Liver (tissue), 9 donors: Measurements from ENCODE around the gene TMTC2. TPM values are rescaled to one million over a fixed set of nuclear protein-coding genes. Genes with fewer than 3 reads are reported as not detected.
"Not testable (repeated sequence)": the region's sequence is repeated elsewhere in the genome, so short reads cannot be mapped to it uniquely, and the experiment has no call there.

Experiments
- DNase-seq: peaks from one replicate; pipeline ENCODE4 v3.0.0-alpha.2; 2017; ENCODE audit warnings: low spot score
- H3K27ac ChIP-seq, 2 donors: one replicate each; pipeline ENCODE4 v1.7.0; 2013; ENCODE audit warnings: inconsistent platforms in 2 of 2, low read length in 2 of 2, control low read depth in 1 of 2, low read depth in 1 of 2, mild to moderate bottlenecking in 1 of 2
- H3K27me3 ChIP-seq, 4 donors: one replicate each; pipeline versions ENCODE4 v1.6.1 to v1.7.0; 2013; ENCODE audit warnings: low read length in 3 of 4, inconsistent platforms in 1 of 4, mild to moderate bottlenecking in 1 of 4, moderate library complexity in 1 of 4; ENCODE audit not compliant: control insufficient read depth in 4 of 4, insufficient read depth in 4 of 4
- H3K36me3 ChIP-seq, 4 donors: one replicate each; pipeline versions ENCODE4 v1.6.1 to v1.7.0; 2013; ENCODE audit warnings: low read length in 3 of 4, mild to moderate bottlenecking in 3 of 4, low read depth in 1 of 4, moderate library complexity in 1 of 4; ENCODE audit not compliant: control insufficient read depth in 4 of 4, insufficient read depth in 3 of 4
- H3K4me1 ChIP-seq, 4 donors: one replicate each; pipeline versions ENCODE4 v1.6.1 to v1.7.0; 2013; ENCODE audit warnings: low read length in 3 of 4, mild to moderate bottlenecking in 3 of 4, moderate library complexity in 1 of 4; ENCODE audit not compliant: control insufficient read depth in 4 of 4, insufficient read depth in 4 of 4
- H3K4me3 ChIP-seq, 3 donors: one replicate each; pipeline versions ENCODE4 v1.6.1 to v1.7.0; 2013; ENCODE audit warnings: low read length in 3 of 3, control low read depth in 1 of 3, low read depth in 1 of 3, mild to moderate bottlenecking in 1 of 3
- H3K9ac ChIP-seq, 2 donors: one replicate each; pipeline ENCODE4 v1.7.0; 2013; ENCODE audit warnings: low read length in 2 of 2, mild to moderate bottlenecking in 2 of 2, moderate library complexity in 2 of 2, control low read depth in 1 of 2, low read depth in 1 of 2
- H3K9me3 ChIP-seq, 4 donors: one replicate each; pipeline versions ENCODE4 v1.6.1 to v1.7.0; 2013; ENCODE audit warnings: low read length in 3 of 4; ENCODE audit not compliant: control insufficient read depth in 4 of 4
- EGR1 ChIP-seq, 2 donors: IDR thresholded peaks; 2 replicates each; pipeline ENCODE4 v1.6.1; 2016 to 2018; ENCODE audit warnings: antibody characterized with exemption in 2 of 2, low read depth in 2 of 2
- FOXA1 ChIP-seq: IDR thresholded peaks from 2 replicates; pipeline ENCODE4 v1.6.1; 2016; ENCODE audit warnings: antibody characterized with exemption
- FOXA2 ChIP-seq: IDR thresholded peaks from 2 replicates; pipeline ENCODE4 v1.6.1; 2016; ENCODE audit warnings: antibody characterized with exemption
- HNF4A ChIP-seq, 2 donors: conservative IDR thresholded peaks; 2 replicates each; pipeline ENCODE4 v1.6.1; 2016; ENCODE audit warnings: antibody characterized with exemption in 2 of 2, mild to moderate bottlenecking in 2 of 2
- HNF4G ChIP-seq: IDR thresholded peaks from 2 replicates; pipeline ENCODE4 v1.6.1; 2016; ENCODE audit warnings: antibody characterized with exemption
- NR2F2 ChIP-seq: IDR thresholded peaks from 2 replicates; pipeline ENCODE4 v1.6.1; 2016; ENCODE audit warnings: antibody characterized with exemption
- RAD21 ChIP-seq, 2 donors: IDR thresholded peaks; 2 replicates each; pipeline ENCODE4 v1.6.1; 2016; ENCODE audit warnings: antibody characterized with exemption in 2 of 2, mild to moderate bottlenecking in 2 of 2
- RXRA ChIP-seq, 2 donors: IDR thresholded peaks; 2 replicates each; pipeline ENCODE4 v1.6.1; 2017 to 2018; ENCODE audit warnings: antibody characterized with exemption in 2 of 2, mild to moderate bottlenecking in 1 of 2
- SP1 ChIP-seq: IDR thresholded peaks from 2 replicates; pipeline ENCODE4 v1.6.1; 2018; ENCODE audit warnings: antibody characterized with exemption, mild to moderate bottlenecking
- TAF1 ChIP-seq: conservative IDR thresholded peaks from 2 replicates; pipeline ENCODE4 v1.6.1; 2016; ENCODE audit warnings: antibody characterized with exemption, mild to moderate bottlenecking
- YY1 ChIP-seq: IDR thresholded peaks from 2 replicates; pipeline ENCODE4 v1.6.1; 2016; ENCODE audit warnings: antibody characterized with exemption, mild to moderate bottlenecking
- WGBS: extraction: QIAGEN DNeasy Blood & Tissue Kit; methylation state at CpG from one replicate; pipeline ENCODE4 v1.1.7; 2013; 5-methylcytosine and 5-hydroxymethylcytosine counted together
- polyA plus RNA-seq, 2 donors: library from polyadenylated mRNA; stranded (reverse) in 1 of 2; unstranded in 1 of 2; fragments of 200-250 nt in 1 of 2; fragments of >200 nt in 1 of 2; fragmentation: Nextera tagmentation in 1 of 2; extraction: Ambion mirVana in 1 of 2; gene quantifications; one replicate each; pipeline versions ENCODE4 v1.2.1 to v1.2.3, GENCODE V29; 2013 to 2015
- total RNA-seq, 2 donors: library from RNA; depleted of rRNA; stranded (reverse); fragments of >200 nt; gene quantifications; one replicate each; pipeline ENCODE4 v1.2.3, GENCODE V29; 2014
- TF ChIP-seq, protein P1 (sequence below): IDR thresholded peaks from 2 replicates; pipeline ENCODE4 v1.6.1; 2016; ENCODE audit warnings: antibody characterized with exemption, mild to moderate bottlenecking
- TF ChIP-seq, protein P2 (sequence below): IDR thresholded peaks from 2 replicates; pipeline ENCODE4 v1.6.1; 2016; ENCODE audit warnings: antibody characterized with exemption
- TF ChIP-seq, protein P3 (sequence below): IDR thresholded peaks from 2 replicates; pipeline ENCODE4 v1.6.1; 2016; ENCODE audit warnings: antibody characterized with exemption
- donor health status: healthy.
- donor health status: healthy.
- donor health status: healthy.
- donor health status: healthy.
- donor health status: healthy.

TMTC2 gene
- total and polyA plus RNA-seq, 4 donors: 0.36 to 3.0 (median 0.61) TPM

GRCh38 chr12:82841487-82841904 lies 154.8 kb downstream of the TMTC2 start:
- H3K27ac ChIP-seq: no peak overlapping the region
- no peak for TF ChIP-seq NR2F2
- 92% methylated on average over 7 of the region's 7 CpGs for WGBS

GRCh38 chr12:82842480-82842879 lies 155.8 kb downstream of the TMTC2 start:
- TF ChIP-seq, protein P1, sequence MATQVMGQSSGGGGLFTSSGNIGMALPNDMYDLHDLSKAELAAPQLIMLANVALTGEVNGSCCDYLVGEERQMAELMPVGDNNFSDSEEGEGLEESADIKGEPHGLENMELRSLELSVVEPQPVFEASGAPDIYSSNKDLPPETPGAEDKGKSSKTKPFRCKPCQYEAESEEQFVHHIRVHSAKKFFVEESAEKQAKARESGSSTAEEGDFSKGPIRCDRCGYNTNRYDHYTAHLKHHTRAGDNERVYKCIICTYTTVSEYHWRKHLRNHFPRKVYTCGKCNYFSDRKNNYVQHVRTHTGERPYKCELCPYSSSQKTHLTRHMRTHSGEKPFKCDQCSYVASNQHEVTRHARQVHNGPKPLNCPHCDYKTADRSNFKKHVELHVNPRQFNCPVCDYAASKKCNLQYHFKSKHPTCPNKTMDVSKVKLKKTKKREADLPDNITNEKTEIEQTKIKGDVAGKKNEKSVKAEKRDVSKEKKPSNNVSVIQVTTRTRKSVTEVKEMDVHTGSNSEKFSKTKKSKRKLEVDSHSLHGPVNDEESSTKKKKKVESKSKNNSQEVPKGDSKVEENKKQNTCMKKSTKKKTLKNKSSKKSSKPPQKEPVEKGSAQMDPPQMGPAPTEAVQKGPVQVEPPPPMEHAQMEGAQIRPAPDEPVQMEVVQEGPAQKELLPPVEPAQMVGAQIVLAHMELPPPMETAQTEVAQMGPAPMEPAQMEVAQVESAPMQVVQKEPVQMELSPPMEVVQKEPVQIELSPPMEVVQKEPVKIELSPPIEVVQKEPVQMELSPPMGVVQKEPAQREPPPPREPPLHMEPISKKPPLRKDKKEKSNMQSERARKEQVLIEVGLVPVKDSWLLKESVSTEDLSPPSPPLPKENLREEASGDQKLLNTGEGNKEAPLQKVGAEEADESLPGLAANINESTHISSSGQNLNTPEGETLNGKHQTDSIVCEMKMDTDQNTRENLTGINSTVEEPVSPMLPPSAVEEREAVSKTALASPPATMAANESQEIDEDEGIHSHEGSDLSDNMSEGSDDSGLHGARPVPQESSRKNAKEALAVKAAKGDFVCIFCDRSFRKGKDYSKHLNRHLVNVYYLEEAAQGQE: no peak
- no peak for TF ChIP-seq SP1
- no peak for TF ChIP-seq HNF4A (conservative IDR thresholded peaks at IDR 0.05)
- no peak for TF ChIP-seq EGR1 (IDR thresholded peaks at IDR 0.05; ENCODE audit: low read depth in 2 of 2)
- no peak for TF ChIP-seq RXRA (IDR thresholded peaks at IDR 0.05)
- TF ChIP-seq, protein P2, sequence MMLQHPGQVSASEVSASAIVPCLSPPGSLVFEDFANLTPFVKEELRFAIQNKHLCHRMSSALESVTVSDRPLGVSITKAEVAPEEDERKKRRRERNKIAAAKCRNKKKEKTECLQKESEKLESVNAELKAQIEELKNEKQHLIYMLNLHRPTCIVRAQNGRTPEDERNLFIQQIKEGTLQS: no peak
- no peak for TF ChIP-seq FOXA2
- no peak for TF ChIP-seq NR2F2
- no peak for TF ChIP-seq TAF1
- H3K4me3 ChIP-seq: no peak overlapping the region
- 97% methylated on average over 3 of the region's 3 CpGs for WGBS
- no peak overlapping the region for H3K27ac ChIP-seq
- H3K9ac ChIP-seq: no peak overlapping the region
- DNase-seq: no peak
- no peaks in the 10 kb centered on the region for H3K27me3 ChIP-seq
- no peaks in the 10 kb centered on the region for H3K4me1 ChIP-seq
- H3K9me3 ChIP-seq: no peaks in the 10 kb centered on the region
- H3K36me3 ChIP-seq: no peaks in the 10 kb centered on the region

More at GRCh38 chr12:82841487-82841904, 154.8 kb downstream of the TMTC2 start:
- Histone ChIP-seq H3K36me3 (no peaks in the 10 kb centered on the region), H3K4me3 (no peak overlapping the region), H3K9me3 (no peaks in the 10 kb centered on the region), H3K9ac (no peak overlapping the region), H3K4me1 (no peaks in the 10 kb centered on the region), H3K27me3 (no peaks in the 10 kb centered on the region)
- no peak for DNase-seq

GRCh38 chr12:82845076-82845475 lies 158.4 kb downstream of the TMTC2 start:
- H3K9me3 ChIP-seq, H3K27me3 ChIP-seq, H3K4me1 ChIP-seq, H3K9ac ChIP-seq, H3K4me3 ChIP-seq, H3K27ac ChIP-seq, DNase-seq, H3K36me3 ChIP-seq: not testable (repeated sequence)
- WGBS: 90% methylated on average over 7 of the region's 7 CpGs

- 89% methylated on average over 3 of the region's 3 CpGs for WGBS
- no peak for DNase-seq
- Histone ChIP-seq H3K9ac (no peak overlapping the region), H3K4me1 (no peaks in the 10 kb centered on the region), H3K27ac (no peak overlapping the region), H3K27me3 (no peaks in the 10 kb centered on the region), H3K4me3 (no peak overlapping the region), H3K9me3 (no peaks in the 10 kb centered on the region), H3K36me3 (no peaks in the 10 kb centered on the region)
- no peak for TF ChIP-seq RXRA (IDR thresholded peaks at IDR 0.05)
- TF ChIP-seq HNF4G: no peak
- TF ChIP-seq, protein P3, sequence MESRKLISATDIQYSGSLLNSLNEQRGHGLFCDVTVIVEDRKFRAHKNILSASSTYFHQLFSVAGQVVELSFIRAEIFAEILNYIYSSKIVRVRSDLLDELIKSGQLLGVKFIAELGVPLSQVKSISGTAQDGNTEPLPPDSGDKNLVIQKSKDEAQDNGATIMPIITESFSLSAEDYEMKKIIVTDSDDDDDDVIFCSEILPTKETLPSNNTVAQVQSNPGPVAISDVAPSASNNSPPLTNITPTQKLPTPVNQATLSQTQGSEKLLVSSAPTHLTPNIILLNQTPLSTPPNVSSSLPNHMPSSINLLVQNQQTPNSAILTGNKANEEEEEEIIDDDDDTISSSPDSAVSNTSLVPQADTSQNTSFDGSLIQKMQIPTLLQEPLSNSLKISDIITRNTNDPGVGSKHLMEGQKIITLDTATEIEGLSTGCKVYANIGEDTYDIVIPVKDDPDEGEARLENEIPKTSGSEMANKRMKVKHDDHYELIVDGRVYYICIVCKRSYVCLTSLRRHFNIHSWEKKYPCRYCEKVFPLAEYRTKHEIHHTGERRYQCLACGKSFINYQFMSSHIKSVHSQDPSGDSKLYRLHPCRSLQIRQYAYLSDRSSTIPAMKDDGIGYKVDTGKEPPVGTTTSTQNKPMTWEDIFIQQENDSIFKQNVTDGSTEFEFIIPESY: no peak
- no peak for TF ChIP-seq RAD21 (IDR thresholded peaks at IDR 0.05)
- TF ChIP-seq, protein P1: no peak
- TF ChIP-seq YY1: no peak
- no peak for TF ChIP-seq EGR1 (IDR thresholded peaks at IDR 0.05; ENCODE audit: low read depth in 2 of 2)
- no peak for TF ChIP-seq TAF1
- TF ChIP-seq, protein P2: no peak
- TF ChIP-seq NR2F2: no peak
- no peak for TF ChIP-seq FOXA2
- no peak for TF ChIP-seq FOXA1
Measured at GRCh38 chr12:82848845-82849244, 162.1 kb downstream of the TMTC2 start.
